Thyroid gland (tissue), 4 donors: ENCODE data around the gene FBXL2. TPM values are rescaled to one million over a fixed set of nuclear protein-coding genes. Genes with fewer than 3 reads are reported as not detected.

Experiments
- DNase-seq, 2 donors: peaks; one replicate each; pipeline ENCODE4 v3.0.0-alpha.2; 2019
- H3K27ac ChIP-seq, 3 donors: fragments of 200-600 bp; sonication (generic); 1 replicate in 2 of 3; 2 replicates in 1 of 3; pipeline ENCODE4 v1.5.1; 2016 to 2019; ENCODE audit warnings: mild to moderate bottlenecking in 1 of 3, moderate library complexity in 1 of 3
- H3K27me3 ChIP-seq: fragments of 200-600 bp; sonication (generic); one replicate; pipeline ENCODE4 v1.5.1; 2019
- H3K36me3 ChIP-seq, 2 donors: fragments of 200-600 bp; sonication (generic); one replicate each; pipeline ENCODE4 v1.5.1; 2016 to 2019
- H3K4me1 ChIP-seq, 2 donors: fragments of 200-600 bp; sonication (generic); one replicate each; pipeline ENCODE4 v1.5.1; 2017 to 2019
- H3K4me3 ChIP-seq, 3 donors: fragments of 200-600 bp; sonication (generic); replicated peaks in 1 of 3; 1 replicate in 2 of 3; 2 replicates in 1 of 3; pipeline ENCODE4 v1.5.1; 2016; ENCODE audit warnings: mild to moderate bottlenecking in 1 of 3
- H3K9me3 ChIP-seq: fragments of 200-600 bp; sonication (generic); one replicate; pipeline ENCODE4 v1.5.1; 2017
- CTCF ChIP-seq, 6 experiments: fragments of 200-600 bp in 3 of 6; fragments of 450-650 bp in 3 of 6; sonication (generic) in 3 of 6; IDR thresholded peaks; one replicate each; pipeline ENCODE4 v1.5.1; 2016 to 2019; ENCODE audit warnings: antibody characterized with exemption in 6 of 6, mild to moderate bottlenecking in 2 of 6, inconsistent platforms in 1 of 6, moderate library complexity in 1 of 6
- POLR2A ChIP-seq, 2 donors: fragments of 450-650 bp; IDR thresholded peaks; one replicate each; pipeline ENCODE4 v1.6.1; 2017; ENCODE audit warnings: antibody characterized with exemption in 2 of 2, mild to moderate bottlenecking in 2 of 2, moderate library complexity in 1 of 2
- WGBS, 2 donors: methylation state at CpG; one replicate each; pipeline ENCODE4 v1.1.5; 2017; 5-methylcytosine and 5-hydroxymethylcytosine counted together
- intact Hi-C: fragments of 100-400 bp; cut with DNase I; formaldehyde crosslinking; loops from one replicate; pipeline ENCODE4 v1.15.1; 2023
- total RNA-seq, 4 donors: library from RNA; depleted of rRNA; stranded (reverse); fragments of >200 nt; gene quantifications; one replicate each; pipeline ENCODE4 v1.2.3, GENCODE V29; 2016

Gene FBXL2
- total RNA-seq, 4 donors from 2014 or later: 19.3 to 51.2 (median 27.0) TPM

DNA sequence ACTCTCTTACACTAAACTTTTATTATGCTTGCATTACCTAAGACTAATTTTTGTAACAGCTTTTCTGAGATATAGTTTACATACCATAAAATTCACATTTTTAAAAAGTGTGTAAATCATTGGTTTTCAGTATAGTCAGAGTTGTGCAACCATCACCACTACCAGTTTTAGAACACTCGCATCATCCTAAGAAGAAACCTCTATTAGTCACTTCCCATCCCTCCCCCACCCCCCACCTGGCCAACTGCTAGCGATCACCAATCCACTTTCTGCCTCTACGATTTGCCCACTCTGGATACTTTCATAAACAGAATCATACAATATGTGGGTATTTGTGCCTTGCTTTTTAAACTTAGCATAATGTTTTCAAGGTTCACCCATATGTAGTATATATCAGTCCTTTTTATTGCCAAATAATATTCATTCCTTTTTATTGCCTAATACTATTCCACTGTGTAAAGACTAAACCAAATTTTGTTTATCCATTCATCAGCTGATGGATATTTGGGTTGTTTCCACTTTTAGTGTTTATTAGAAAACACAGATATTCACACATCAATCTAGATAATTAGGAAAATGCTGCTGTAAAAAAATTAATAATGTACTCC, 139.9 kb downstream of the FBXL2 start:
- TF ChIP-seq CTCF (IDR thresholded peaks at IDR 0.05) (no peak), POLR2A (IDR thresholded peaks at IDR 0.05) (no peak)
- Histone ChIP-seq H3K36me3 (peaks cover 7 to 9% of the 10 kb centered on the region in 2 donors), H3K4me3 (no peak overlapping the region), H3K27ac (no peak overlapping the region), H3K27me3 (no peaks in the 10 kb centered on the region), H3K4me1 (no peaks in the 10 kb centered on the region), H3K9me3 (no peaks in the 10 kb centered on the region)
- no peak for DNase-seq
- WGBS, 2 donors: 86 to 96% methylated on average over 3 of the region's 3 CpGs
- intact Hi-C loops: no loop called here

GRCh38 chr3:33419948-33420347, 142.7 kb downstream of the FBXL2 start:
- intact Hi-C loops: no loop called here

GRCh38 chr3:33420966-33421365, 143.7 kb downstream of the FBXL2 start:
- no peaks in the 10 kb centered on the region for H3K9me3 ChIP-seq
- H3K4me1 ChIP-seq: no peaks in the 10 kb centered on the region
- intact Hi-C loops: no loop called here
- no peak for DNase-seq
- H3K4me3 ChIP-seq: no peak overlapping the region
- H3K36me3 ChIP-seq: peaks cover 0 to 9% of the 10 kb centered on the region in 2 donors
- H3K27me3 ChIP-seq: no peaks in the 10 kb centered on the region
- no peak for TF ChIP-seq POLR2A (IDR thresholded peaks at IDR 0.05)
- no peak for TF ChIP-seq CTCF (IDR thresholded peaks at IDR 0.05)
- WGBS, 2 donors: 100% methylated on average over 2 of the region's 2 CpGs
- H3K27ac ChIP-seq: no peak overlapping the region

More at GRCh38 chr3:33419948-33420347, 142.7 kb downstream of the FBXL2 start:
- DNase-seq: no peak
- Histone ChIP-seq H3K4me1 (no peaks in the 10 kb centered on the region), H3K9me3 (no peaks in the 10 kb centered on the region), H3K4me3 (no peak overlapping the region), H3K27me3 (no peaks in the 10 kb centered on the region), H3K36me3 (peaks cover 2 to 9% of the 10 kb centered on the region in 2 donors), H3K27ac (no peak overlapping the region)
- TF ChIP-seq POLR2A (IDR thresholded peaks at IDR 0.05) (no peak), CTCF (IDR thresholded peaks at IDR 0.05) (no peak)
- WGBS, 2 donors: 89 to 94% methylated on average over 1 of the region's 1 CpG

DNA sequence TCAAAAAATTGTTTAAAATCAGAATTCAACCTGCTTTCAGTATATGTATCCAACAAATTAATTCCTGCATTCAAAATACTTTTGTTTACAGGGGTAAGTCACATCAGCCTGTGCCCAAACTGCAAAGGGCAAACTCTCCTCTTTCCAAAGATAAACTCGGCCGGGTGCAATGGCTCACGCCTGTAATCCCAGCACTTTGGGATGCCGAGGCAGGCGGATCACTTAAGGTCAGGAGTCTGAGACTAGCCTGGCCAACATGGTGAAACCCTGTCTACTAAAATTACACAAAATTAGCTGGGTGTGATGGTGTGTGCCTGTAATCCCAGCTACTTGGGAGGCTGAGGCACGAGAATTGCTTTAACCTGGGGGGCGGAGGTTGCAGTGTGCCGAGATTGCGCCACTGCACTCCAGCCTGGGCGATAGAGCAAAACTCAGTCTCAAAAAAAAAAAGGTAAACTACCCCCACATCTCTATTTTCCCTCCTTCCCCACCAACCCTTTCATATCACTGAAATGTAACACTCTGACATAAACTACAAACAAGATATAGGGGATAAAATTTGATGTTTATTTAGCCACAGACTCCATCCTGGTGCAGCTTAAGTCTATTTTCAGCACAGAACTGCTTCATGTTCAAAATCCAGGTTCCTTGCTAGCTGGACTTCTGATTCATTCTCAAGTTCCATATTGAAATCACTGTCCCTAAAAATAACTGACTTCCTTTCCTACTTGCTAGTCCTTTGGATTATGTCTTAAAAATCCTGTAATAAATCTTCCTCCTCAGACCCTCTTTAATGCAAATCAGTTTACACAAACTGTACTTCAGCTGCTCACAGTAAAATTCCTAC, 147.6 kb downstream of the FBXL2 start:
- peaks cover 7% of the 10 kb centered on the region in 2 donors for H3K4me1 ChIP-seq
- 91 to 95% methylated on average over 10 of the region's 10 CpGs for WGBS, 2 donors
- intact Hi-C loops: no loop called here
- peaks cover 0 to 5% of the 10 kb centered on the region in 2 donors for H3K36me3 ChIP-seq
- H3K9me3 ChIP-seq: no peaks in the 10 kb centered on the region
- no peak for TF ChIP-seq POLR2A (IDR thresholded peaks at IDR 0.05)
- no peak for TF ChIP-seq CTCF (IDR thresholded peaks at IDR 0.05)
- no peak overlapping the region for H3K27ac ChIP-seq
- no peak overlapping the region for H3K4me3 ChIP-seq
- no peak for DNase-seq
- no peaks in the 10 kb centered on the region for H3K27me3 ChIP-seq

GRCh38 chr3:33425453-33425852, 148.2 kb downstream of the FBXL2 start:
- Histone ChIP-seq H3K9me3 (no peaks in the 10 kb centered on the region), H3K27me3 (no peaks in the 10 kb centered on the region), H3K27ac (no peak overlapping the region), H3K4me1 (peaks cover 7 to 13% of the 10 kb centered on the region in 2 donors), H3K36me3 (peaks cover 0 to 5% of the 10 kb centered on the region in 2 donors), H3K4me3 (no peak overlapping the region)
- no peak for DNase-seq
- TF ChIP-seq POLR2A (IDR thresholded peaks at IDR 0.05) (no peak), CTCF (IDR thresholded peaks at IDR 0.05) (no peak)
- 90 to 96% methylated on average over 2 of the region's 2 CpGs for WGBS, 2 donors
- intact Hi-C loops: no loop called here
